ENCODE data around the gene ZNF879.
A peak's percentile ranks its signal among the peaks of the same experiment; 100 is the strongest.

ZNF879 gene

DNA sequence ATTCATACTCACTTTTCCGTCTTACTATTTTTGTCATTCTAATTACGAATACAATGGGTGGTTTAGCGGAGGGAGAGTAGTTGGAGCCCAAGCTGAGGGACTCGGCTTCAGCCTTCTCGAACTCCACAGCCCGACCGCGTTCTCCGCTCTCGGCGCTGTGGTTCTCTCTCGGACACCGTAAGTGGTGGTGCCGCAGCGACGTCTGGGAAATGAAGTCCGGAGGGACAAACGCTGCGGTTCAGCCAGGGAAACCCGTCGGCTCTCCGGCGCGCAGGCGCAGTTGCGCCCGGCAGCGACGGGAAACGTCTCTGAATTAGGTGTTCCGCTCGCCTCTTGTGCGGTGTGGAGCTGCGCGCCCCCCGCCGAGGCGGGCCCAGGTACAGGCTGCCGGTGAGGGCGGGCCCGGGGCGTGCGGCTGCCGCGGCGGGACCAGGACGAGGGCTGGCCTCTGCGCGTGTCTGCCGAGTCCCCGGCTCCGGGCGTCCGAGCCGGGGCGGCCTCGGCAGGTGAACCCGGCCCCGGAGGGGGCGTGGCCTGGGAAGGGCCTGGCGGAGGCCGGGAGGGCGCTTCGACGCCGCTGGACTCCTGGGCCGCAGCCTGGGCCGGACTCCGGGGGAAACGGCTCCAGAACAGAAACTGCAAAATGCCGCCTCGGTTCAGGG, at the start of gene ZNF879:
Gene ZNF879 (plus strand): TSS at position 277 of the 662 bp plus-strand sequence. CDS start 1,201 bp downstream, outside the sequence.
- peak; percentile 47 for DNase-seq

DNA sequence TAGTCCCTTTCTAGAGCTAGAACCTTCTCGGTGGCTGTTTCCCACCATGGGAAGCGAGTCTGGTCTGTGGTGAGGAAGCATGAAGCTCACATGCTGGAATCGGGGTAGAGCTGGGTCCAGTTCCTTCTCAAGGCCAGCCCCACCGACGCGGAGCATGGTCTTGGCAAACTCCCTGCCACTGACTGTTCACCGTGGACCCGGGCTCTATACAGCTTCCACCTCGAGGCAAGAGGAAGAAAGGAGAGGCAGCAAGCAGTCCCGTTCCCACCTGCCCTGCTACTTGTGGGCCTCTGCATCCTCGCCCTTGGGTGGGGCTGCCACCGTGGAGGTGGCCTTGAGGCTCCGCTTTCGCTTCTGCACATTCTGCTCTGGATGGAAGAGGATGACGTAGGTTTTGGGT, 42.2 kb upstream of the ZNF879 start:
- DNase-seq: no peak

DNA sequence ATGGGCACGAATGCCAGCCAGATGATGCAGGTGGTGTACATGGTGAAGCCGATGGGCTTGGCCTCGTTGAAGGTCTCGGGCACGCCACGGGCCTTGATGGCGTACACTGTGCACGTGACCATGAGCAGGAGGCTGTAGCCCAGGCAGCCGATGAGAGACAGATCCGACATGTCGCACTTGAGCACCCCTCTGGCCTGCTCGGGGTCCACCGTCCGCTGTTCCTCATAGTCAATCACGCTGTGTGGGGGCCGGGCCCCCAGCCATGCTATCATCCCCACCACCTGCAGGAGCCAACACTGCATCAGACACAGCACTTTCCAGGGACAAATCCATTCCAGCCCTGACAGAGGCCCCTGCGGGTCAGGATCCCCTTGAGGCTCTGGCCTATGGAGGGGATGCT, 40.7 kb upstream of the ZNF879 start:
- no peak for DNase-seq

DNA sequence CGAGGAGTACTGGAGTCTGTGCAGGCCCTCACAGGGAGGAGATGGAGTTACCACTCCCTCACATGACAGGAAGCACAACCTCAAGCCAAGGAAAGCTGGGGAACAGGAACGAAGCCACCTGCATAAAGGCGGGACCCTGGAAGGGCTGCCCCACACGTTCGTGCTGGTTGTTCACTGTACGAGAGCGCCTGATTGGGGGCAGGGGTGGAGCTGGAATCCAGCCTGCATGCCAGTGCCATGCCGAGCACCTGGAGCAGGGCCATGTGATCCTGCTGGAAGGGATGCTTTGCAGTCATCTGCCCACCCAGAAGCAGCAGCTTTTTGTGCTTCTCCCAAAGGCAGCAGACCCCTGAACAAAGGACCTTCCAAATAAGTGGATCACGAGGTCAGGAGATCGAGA, 39.9 kb upstream of the ZNF879 start:
- no peak for DNase-seq

DNA sequence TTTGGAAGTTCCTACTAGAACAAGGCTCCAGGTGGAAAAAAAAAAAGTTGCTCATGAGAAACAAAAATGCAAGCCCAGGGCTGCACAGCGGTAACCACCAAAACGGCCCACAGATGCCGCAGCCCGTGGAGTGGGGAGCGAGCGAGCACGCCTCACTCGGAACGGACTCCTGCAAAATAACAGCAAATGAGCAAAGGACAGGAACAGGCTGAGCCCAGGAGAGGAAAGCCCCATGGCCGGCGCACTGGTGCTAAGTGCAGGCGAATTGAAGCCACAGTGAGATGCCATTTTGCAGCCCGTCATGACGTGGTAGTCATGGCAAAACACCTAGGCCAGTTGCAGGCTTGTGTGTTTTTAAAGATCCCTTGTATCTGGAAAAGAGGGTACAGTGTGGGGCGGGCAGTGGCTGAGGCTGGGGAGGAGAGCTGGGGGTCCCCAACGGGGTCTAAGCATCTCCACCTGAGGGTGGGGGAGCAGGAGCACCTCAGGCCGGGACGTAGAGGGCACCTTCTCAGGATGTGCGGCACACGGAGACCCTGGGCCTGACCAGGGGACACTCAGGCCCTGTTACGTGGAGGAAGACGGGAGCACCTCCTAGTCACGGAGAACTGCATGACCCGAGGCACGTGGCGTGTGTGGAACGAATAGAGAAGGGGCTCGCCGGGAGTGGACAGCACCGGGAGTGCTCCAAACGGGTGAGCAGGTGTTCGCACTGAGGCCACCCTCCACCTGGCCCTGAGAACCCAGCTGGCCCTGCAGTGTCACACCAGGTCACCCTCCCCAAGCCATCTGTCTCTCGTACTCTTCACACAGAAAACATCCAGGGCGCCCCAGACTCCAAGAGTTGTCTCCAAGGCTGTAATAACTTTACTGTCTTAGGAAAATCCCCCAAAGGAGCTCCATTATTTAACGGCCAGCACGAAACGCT, 39.2 kb upstream of the ZNF879 start:
- no peak for DNase-seq

DNA sequence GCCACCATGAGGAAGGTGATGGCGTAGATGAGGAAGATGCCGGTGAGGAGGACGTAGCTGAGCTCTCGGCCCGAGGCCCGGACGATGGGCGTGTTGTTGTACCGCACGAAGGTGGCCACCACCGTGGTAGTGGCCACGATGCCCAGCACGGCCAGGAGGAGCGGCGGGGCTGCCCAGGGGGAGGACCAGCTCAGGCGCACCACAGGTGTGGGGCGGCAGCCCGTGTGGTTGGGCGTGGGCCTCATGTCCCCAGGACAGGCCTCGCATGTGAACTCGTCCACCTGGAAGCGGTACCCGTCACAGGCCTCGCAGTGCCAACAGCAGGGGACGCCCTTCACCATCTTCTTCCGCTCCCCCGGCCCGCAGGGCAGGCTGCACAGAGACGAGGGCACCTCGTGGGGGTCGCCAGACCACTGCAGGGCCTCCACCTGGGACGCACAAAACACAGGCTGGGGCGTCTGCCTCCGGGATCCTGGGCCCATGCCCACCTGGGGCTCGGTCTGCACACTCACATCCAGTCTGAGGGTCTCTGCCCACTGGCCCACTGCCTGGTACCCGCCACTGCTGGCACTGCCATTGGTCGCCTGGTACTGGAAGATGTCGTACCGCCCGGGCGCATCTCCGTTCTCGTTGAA, 37.2 kb upstream of the ZNF879 start:
- DNase-seq: no peak

DNA sequence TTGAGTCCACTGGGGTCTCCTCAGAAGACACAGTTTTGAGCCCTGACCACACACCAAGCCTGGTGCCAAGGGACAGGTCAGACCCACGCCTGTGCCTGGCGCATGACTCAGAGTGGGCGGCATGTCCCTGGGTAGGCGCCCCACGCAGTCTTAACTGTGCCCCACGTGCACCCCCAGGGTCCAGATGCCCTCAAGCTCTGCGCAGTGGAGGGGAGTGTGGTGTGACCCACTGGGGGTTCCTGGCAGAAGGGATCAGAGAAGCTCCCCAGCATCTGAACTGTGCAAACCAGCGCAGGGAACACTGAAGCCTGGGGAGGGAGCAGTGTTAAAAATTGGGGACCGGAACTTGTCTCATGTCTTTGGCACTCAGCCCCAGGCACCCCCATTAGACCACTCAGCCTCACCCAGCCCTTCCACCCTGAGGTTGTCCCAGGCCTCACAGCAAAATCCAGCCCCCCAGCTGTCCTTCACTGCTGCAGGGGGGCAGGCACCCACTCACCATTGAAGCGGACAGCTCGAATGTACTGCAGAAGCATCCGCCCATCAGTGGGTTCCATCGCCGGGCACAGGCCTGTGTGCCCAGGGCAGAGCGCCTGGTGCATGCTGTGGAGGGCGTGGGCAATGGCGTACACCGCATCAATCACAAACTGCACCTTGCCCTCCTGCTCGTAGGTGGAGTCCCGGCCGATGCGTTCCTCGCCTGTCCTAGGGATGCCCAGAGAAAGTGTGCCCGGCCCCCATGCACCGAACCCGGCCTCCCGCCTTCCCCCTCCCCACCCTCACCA, 35.0 kb upstream of the ZNF879 start:
- DNase-seq: no peak

DNA sequence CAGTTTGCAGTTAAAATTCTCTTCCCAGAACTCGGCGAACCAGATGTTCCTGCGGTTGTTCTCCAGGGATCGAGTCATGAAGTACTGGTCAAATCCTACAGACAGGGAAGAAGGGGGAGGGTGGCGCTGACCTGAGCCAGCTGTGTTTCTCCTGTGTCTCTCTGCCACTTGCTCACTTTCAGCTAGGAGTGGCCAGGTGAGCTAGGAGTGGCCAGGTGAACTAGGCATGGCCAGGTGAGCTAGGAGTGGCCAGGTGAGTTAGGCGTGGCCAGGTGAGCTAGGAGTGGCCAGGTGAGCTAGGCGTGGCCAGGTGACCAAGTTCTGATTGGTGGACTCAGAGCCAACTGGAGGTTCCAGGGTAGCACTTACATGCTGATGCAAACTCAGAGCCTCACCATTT, 34.3 kb upstream of the ZNF879 start:
- DNase-seq: no peak

DNA sequence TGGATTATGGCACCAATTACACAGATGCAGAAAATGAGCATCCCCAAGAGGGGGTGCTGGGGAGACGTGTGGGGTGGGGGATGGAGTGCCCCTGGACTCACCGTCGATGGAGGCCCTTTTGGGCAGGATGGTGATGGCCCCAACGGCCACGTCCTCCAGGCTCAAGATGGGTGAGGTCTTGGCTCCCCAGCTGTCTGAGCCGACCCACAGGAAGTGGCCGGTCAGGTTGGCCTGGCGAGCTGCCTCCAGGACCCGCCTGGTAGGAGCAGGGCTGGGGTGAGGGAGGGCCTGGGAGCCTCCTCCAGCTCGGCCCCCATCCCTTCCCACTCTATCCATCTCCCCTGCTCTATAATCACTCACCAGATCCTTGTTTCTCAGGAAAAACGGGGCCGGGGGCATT, 33.1 kb upstream of the ZNF879 start:
- DNase-seq: no peak

DNA sequence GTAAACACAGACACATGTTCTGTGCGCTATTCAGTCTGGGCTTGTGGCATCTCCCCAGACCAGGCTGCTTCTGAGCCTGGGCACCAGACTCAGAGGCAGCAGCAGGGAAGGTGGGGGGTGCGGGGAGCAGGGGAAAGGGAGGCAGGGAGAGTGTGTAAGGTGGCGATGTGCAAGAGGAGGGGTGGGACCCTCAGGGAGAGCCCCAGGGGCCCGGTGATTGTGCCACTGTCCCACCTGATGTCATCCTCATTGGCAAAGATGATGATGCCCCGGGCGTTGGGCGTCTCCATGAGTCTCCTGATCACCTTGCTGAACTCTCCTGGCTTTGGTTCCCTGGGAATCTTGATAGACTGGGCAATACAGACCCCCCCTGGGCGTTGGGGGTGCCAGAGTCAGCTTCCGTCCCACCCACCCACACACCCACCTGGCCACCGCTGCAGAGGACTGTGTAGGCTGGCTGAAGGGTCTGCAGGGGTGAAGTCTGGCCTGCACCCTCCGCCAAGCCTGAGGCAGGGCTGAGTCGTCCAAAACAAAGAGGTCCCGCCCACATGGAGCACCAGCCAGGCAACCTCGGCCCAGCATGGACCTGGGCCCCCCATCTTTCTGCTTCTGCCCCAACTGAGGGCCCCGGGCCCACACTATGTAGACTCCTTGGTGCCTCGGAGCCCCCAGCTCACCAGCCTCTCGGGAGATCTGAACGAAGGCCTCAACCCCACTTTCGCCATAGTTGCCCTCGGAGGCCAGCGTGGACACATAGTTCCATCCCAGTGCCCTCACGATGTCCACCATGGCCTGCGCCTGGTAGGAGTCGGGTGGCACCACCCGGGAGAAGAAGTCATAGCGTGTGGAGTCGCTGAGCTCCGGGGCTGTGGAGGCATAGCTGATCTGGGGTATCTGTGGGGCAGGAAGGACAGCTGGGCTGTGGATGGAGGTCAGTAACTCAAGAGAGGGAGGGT, 32.1 kb upstream of the ZNF879 start:
- no peak for DNase-seq

DNA sequence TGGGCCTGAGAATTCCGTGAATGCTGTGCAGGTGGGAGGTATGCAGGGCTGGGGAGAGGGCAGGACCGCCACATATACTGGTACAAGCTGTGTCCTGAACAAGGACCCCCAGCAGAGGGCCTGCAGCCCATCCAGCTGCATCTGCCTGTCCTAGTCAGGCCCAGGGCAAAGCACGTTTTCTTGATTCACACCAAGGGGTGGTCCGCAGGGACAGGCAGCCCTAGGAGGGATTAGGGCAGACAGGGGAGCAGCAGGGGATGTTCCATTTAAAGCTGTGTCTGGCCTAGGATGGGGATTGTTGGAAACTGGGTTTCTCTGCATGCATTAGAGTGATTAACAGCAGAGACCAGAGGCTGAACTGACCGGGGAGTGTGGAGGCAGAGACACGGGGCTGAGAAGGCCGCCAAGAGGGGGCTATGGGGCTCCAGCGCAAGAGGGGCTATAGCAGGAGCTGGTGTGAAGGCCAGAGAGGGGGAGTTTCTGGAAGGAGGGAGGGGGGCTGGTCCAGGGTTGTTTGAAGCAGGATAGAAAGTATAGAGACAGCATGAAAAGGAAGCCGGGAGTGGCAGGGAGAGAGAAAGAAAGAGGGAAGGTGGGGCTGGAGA, 31.2 kb upstream of the ZNF879 start:
- DNase-seq: no peak

DNA sequence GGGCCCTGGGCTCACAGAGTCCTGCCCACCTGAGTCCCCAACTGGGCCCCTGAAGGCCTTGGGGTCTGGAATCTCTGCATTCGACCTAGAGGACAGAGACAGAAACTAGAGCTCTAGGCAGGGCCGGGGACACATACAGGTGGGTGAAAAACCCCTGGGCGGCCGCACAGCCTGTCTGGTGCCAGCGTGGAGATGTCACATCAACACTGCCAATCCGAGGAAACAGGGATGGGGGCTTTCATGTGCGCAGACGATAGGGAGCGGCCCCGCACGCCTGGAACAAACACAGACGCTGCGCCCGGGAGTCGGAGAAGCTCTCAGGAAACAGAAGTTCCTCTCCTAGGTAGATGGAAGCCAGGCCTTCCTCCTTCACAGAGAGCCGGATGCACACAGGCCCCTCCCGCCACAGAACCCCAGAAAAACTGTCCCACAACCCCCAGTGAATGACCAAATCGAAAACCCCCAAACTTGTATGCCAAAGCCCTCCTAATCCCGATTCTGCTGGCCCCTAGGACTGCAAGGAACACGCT, 30.3 kb upstream of the ZNF879 start:
- DNase-seq: no peak

DNA sequence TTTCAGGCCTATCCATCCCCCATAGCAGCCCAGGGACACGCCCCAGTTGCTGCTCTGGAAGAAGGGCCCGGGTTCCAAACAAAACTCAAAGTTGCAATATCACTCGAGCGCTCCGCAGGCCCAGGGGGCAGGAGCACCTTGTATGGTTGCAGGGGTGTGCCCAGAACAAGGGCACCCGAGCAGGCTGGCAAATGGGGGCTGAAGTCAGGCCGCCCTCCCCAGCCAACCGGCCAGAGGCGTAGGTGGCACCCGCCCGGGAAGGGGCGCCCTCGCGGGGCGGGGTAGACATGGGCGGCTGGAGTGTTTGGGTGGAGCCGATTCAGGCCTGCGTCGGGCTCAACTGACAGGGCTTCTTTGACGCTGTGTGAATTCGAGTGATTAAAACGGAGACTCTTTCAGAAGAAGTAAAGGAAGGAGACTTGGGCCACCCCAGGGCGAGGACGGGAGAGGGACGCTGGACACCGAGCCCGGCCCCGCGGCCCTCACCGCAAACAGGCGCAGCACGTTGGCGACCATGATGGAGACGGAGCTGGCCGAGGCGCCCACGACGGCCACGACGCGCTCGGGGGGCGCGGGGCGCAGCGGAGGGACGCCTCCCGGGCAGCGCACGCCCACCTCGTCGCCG, 29.5 kb upstream of the ZNF879 start:
- no peak for DNase-seq

DNA sequence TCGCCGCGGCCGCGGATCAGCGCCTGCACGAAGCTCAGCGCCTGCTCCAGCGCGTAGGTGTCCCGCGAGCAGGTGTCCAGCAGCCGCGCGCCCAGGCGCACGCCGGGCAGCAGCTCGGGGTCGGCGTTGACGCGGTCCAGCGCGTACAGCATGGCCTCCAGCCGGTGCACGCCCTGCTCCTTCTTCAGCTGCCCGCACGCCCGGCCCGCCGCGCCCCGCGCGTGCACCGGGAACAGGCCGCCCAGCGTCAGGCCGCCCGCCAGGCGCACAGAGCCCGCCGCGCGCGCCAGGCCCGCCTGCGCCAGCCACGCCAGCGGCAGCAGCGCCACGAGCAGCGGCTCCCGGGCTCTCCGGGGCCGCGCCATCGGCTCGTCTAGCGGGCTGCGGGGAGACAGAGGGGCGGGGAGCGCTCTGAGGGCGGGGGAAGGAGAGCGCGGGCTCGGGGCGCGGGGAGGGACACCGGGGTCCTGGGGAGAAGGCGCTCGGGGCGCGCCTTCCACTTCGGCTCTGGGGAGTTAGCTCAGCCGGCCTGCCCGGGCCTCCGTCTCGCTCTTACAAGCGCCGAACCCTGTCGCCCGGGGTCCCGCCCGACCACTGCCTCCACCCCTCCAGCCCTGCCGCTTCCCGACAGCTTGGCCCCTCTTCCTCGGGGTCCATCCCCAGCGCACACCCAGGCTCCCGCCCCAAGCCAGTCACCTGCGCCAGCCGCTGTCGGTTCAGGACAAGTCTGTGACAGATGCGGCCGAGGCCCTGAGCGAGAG, 28.8 kb upstream of the ZNF879 start, which contains the start of gene GRM6:
Gene GRM6 (minus strand): TSS at position 741 of the 761 bp plus-strand sequence. CDS start 376 bp downstream, at position 365.
- DNase-seq: no peak

DNA sequence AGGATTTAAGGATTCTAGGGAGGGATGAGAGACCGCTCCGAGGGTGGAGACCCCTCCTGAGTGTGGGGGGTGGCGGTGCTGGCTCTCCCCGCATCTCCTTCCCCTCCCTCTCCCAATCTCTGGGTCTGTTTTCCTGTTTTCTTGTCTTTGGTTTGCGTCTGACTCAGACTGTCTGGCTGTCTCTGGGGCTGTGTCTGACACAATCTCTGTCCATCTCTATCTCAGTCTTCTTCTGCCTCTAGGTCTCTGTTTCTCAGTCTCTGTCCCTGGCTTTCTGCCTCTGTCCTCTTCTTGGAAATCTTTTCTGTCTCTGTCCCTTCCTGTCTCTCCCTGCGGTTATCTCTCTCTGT, 28.3 kb upstream of the ZNF879 start:
- no peak for DNase-seq

DNA sequence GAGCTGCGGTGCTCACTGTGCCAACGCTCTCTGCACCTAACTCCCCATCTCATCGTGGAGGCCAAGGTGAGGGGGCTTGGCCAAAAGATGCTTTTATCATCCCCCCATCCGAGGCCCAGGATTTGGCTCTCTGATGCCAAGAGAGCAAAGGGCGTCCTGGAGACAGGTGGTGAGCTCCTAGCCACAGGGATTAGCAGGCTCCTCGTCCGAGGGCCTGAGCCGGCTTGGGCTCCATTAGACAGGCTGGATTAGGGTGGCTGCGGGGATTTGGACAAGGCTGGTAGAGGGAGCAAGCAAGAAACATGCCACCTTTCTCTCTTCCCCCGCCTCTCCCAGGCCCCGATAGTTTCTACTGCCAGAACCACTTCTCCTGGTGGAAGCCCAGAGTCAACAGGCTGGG, 27.4 kb upstream of the ZNF879 start:
- no peak for DNase-seq

DNA sequence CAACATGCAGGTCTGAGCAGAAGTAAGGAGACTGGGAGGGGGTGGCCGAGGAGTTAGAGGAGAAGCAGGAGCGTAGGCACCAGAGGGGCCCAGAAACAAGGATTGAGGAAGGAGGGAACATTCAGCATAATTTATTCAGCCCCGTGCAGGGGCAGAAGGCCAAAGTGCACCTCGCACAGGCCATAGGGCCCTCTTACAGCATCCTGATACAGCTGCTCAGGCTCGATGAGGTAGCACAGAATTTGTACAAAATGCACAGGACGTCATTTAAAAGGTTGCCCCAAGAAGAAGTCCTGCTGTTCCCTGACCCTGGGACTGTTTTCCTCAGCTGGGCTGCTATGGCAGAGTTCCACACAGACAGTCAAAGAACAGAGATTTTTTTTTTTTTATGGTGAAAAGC, 26.4 kb upstream of the ZNF879 start:
- DNase-seq: no peak

DNA sequence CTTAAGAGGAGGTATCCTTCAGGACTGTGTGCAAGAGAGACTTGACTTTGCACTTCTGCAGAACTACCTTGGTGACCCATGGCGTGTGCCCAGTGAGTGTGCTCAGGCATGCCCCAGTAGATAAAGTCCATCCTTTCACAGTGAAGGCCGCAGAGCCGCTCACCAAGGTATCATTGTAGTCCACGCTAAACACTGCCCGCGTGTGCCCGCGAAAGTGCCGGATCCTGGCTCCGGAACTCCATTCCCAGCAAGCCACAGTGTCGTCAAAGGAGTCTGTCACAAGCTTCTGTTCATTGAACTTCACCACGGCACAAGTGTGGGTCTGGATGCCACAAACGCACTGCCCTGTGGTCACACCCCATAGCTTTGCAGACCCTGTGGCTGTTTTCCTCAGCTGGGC, 25.2 kb upstream of the ZNF879 start:
- no peak for DNase-seq

DNA sequence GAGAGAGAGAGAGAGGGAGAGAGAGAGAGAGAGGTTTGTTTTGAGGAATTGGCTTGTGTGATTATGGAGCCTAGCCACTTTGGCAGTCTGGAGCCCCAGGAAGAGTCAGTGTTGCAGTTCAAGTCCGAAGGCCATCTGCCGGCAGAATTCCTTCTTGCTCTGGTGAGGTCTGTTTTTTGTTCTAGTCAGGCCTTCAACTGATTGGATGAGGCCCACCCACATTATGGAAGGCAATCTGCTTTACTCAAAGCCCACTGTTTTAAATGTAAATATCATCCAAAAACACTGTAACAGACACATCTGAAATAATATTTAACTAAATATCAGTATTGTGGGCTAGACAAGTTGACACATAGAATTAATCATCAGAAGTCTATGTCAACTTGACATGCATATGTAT, 17.0 kb upstream of the ZNF879 start:
- no peak for DNase-seq

DNA sequence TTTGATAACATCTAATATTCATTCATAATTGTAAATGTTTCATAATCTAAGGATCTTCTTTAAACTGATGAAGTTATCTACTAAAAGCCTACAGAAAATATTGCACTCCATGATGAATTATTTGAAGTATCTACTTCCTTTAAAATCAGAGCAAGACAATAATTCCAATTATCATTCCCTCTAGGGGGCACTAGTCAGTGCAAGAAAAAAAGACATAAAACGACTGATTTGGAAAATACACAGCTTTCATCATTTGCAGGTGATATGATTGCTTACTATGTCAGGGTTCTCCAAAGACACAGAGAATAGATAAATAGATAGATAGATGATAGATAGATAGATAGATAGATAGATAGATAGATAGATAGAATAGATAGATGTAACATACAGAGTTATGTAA, 14.9 kb upstream of the ZNF879 start:
- no peak for DNase-seq

Measured in cortex of kidney (tissue), 1 donor.